Stimulated activated effector memory CD8-positive, alpha-beta T cell treated with anti-CD3 and anti-CD28 coated beads, Interleukin-12 subunit alpha, Interleukin-12 subunit beta, amount 100 ng/mL, for 72 hours (primary cell): ENCODE results near the gene WNK2.
"Not testable (repeated sequence)": the region's sequence is repeated elsewhere in the genome, so short reads cannot be mapped to it uniquely, and the experiment has no call there.

Experiments used
- ATAC-seq: fragments of 150-1000 bp; cut with Tn5 transposase; 2 replicates; pipeline ENCODE4 v1.10.0; 2021
- DNase-seq, 2 donors: peaks; one replicate each; pipeline ENCODE4 v3.0.0; 2021 to 2022; ENCODE audit warnings: low spot score in 2 of 2
- H3K27ac Mint-ChIP-seq: one replicate; pipeline ENCODE4 v1.8.0; 2022; ENCODE audit warnings: mild to moderate bottlenecking, mixed read lengths
- H3K36me3 Mint-ChIP-seq: one replicate; pipeline ENCODE4 v1.8.0; 2022; ENCODE audit warnings: mild to moderate bottlenecking, mixed read lengths
- H3K4me1 Mint-ChIP-seq: one replicate; pipeline ENCODE4 v1.8.0; 2022; ENCODE audit warnings: mixed read lengths
- H3K4me3 Mint-ChIP-seq: one replicate; pipeline ENCODE4 v1.8.0; 2022; ENCODE audit warnings: mild to moderate bottlenecking, mixed read lengths
- H3K9me3 Mint-ChIP-seq: one replicate; pipeline ENCODE4 v1.8.0; 2022; ENCODE audit warnings: mixed read lengths

Gene WNK2

GRCh38 chr9:93183663-93184431 lies at the start of gene WNK2:
Gene WNK2, plus strand, starts transcription at chr9:93184139. Its CDS starts 791 bp downstream, at chr9:93184930.
- H3K4me1 Mint-ChIP-seq, result peaks cover 13% of the 10 kb centered on the region
- H3K4me3 Mint-ChIP-seq, result peak within 1 kb of the TSS; percentile 63
- no peaks in the 10 kb centered on the region for H3K36me3 Mint-ChIP-seq
- ATAC-seq (peak; percentile 66), DNase-seq (peak in 1 of 2 donors; percentile 35)
- H3K27ac Mint-ChIP-seq, result no peak within 1 kb of the TSS
- no peaks in the 10 kb centered on the region for H3K9me3 Mint-ChIP-seq

- ATAC-seq, result no peak
- Mint-ChIP-seq H3K4me1 (peaks cover 67% of the 10 kb centered on the region), H3K9me3 (no peaks in the 10 kb centered on the region), H3K27ac (peak overlapping the region; percentile 94), H3K36me3 (peaks cover 46% of the 10 kb centered on the region), H3K4me3 (peak overlapping the region; percentile 88)
- DNase-seq, result no peak
Measured at GRCh38 chr9:93134740-93135444, 49.0 kb upstream of the WNK2 start.

DNA sequence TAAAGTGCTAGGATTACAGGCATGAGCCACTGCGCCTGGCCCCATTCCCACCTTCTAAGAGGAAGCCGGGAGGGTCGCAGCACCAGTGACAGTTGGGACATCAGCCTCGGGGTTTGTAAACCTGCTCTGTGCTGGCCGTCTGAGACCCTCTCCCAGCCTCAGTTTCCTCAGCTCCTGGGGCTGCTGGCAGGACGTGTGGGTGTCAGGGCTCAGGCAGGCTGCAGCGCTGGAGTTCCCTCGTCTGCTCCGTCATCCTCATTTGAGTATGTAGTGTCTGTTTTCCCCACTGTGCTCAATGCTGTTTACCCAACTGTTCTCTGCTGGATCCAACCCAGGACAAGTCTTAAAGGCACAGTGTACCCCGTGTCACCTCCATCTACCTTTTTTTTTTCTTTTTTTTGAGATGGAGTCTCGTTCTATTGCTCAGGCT lies 47.9 kb upstream of the WNK2 start:
- Mint-ChIP-seq H3K4me3 (no peak overlapping the region), H3K36me3 (peaks cover 35% of the 10 kb centered on the region), H3K9me3 (no peaks in the 10 kb centered on the region), H3K4me1 (peaks cover 57% of the 10 kb centered on the region), H3K27ac (no peak overlapping the region)
- DNase-seq, result no peak
- ATAC-seq, result no peak

- peaks cover 46% of the 10 kb centered on the region for H3K4me1 Mint-ChIP-seq
- H3K36me3 Mint-ChIP-seq, result peaks cover 22% of the 10 kb centered on the region
- H3K9me3 Mint-ChIP-seq, result no peaks in the 10 kb centered on the region
- no peak overlapping the region for H3K4me3 Mint-ChIP-seq
- H3K27ac Mint-ChIP-seq, result peak overlapping the region; percentile 77
- no peak for DNase-seq
- no peak for ATAC-seq
Measured at GRCh38 chr9:93137362-93137761, 46.6 kb upstream of the WNK2 start.

- H3K27ac Mint-ChIP-seq, result peak overlapping the region; percentile 77
- H3K9me3 Mint-ChIP-seq, result no peaks in the 10 kb centered on the region
- no peak overlapping the region for H3K4me3 Mint-ChIP-seq
- H3K36me3 Mint-ChIP-seq, result peaks cover 13% of the 10 kb centered on the region
- peaks cover 44% of the 10 kb centered on the region for H3K4me1 Mint-ChIP-seq
- ATAC-seq (no peak), DNase-seq (no peak)
Measured at GRCh38 chr9:93138171-93138764, 45.7 kb upstream of the WNK2 start.

GRCh38 chr9:93139365-93140182 lies 44.4 kb upstream of the WNK2 start:
- ATAC-seq (no peak), DNase-seq (no peak)
- Mint-ChIP-seq H3K4me1 (peaks cover 53% of the 10 kb centered on the region), H3K27ac (peak overlapping the region; percentile 81), H3K36me3 (peaks cover 9% of the 10 kb centered on the region), H3K9me3 (no peaks in the 10 kb centered on the region), H3K4me3 (no peak overlapping the region)

- no peak overlapping the region for H3K4me3 Mint-ChIP-seq
- peaks cover 8% of the 10 kb centered on the region for H3K36me3 Mint-ChIP-seq
- H3K9me3 Mint-ChIP-seq, result peaks cover 3% of the 10 kb centered on the region
- peak overlapping the region; percentile 81 for H3K27ac Mint-ChIP-seq
- ATAC-seq, result no peak
- no peak for DNase-seq
- peaks cover 51% of the 10 kb centered on the region for H3K4me1 Mint-ChIP-seq
Measured at GRCh38 chr9:93141771-93142483, 42.0 kb upstream of the WNK2 start.

DNA sequence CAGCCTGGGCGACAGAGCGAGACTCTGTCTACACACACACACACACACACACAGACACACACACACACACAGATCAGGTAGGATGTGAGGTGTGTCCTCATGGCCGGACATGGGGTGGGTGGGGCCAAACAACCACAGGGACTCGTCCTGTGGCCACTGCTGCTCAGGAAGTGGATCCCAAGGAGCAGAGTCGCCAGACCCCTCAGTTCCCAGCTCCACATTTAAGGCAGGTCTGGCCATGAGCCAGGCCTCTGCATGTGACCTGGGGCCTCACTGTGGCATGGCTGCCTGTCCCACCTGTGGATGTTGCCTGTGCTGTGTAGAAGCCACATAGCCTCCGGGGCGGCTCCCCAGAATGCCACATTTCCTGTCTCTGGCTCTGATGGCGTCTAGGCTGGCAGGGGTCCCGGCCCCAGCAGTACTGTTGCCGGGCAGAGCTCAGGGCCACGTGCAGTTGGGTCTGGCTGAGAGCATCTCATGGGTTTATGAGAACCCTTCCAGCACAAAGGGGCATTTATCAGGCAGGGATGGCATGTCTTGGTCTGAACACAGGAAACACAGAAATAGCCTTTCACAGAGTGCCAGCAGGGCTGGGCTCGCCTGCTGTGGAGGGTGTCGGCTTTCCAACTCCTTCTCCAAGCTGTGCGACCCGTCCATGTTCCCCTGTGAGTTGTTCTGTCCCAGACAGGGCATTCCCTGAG lies 40.0 kb upstream of the WNK2 start:
- ATAC-seq (peak; percentile 65), DNase-seq (no peak)
- peaks cover 51% of the 10 kb centered on the region for H3K4me1 Mint-ChIP-seq
- peaks cover 6% of the 10 kb centered on the region for H3K9me3 Mint-ChIP-seq
- peaks cover 15% of the 10 kb centered on the region for H3K36me3 Mint-ChIP-seq
- H3K27ac Mint-ChIP-seq, result peak overlapping the region; percentile 94
- H3K4me3 Mint-ChIP-seq, result peak overlapping the region; percentile 38

DNA sequence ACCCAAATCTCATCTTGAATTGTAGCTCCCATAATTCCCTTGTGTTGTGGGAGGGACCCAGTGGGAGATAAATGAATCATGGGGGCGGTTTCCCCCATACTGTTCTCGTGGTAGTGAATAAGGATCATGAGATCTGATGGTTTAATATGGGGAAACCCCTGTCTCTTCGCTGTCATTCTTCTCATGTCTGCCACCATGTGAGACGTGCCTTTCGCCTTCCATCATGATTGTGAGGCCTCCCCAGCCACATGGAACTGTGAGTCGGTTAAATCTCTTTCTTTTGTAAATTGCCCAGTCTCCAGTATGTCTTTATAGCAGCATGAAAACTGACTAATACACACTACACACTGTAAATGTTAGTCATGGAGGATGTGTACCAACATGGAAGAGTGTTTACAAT lies 37.2 kb upstream of the WNK2 start:
- Mint-ChIP-seq H3K27ac (peak overlapping the region; percentile 72), H3K4me3 (peak overlapping the region; percentile 11), H3K4me1 (peaks cover 69% of the 10 kb centered on the region), H3K36me3 (peaks cover 15% of the 10 kb centered on the region)
- not testable (repeated sequence) for H3K9me3 Mint-ChIP-seq, DNase-seq
- peak; percentile 85 for ATAC-seq

DNA sequence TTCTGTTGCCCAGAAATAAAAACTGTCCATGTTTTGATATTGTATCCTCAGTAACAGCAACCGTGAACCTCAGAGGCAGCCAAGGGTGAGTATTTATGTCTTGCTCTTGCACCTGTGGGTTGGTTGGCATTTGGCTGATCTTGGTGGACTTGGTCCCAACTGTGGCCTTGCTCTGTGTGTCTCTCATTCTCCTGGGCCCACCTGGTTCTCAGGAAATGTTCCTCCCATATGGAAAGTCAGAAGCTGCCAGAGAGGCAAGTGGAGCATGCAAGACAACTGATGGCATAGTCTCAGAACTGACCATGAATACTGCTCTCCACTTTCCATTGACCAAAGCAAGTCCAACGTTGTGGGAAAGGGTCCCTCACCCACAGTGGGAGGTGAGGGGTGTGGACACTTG lies 36.3 kb upstream of the WNK2 start:
- Mint-ChIP-seq H3K4me1 (peaks cover 65% of the 10 kb centered on the region), H3K36me3 (peaks cover 15% of the 10 kb centered on the region), H3K27ac (no peak overlapping the region), H3K9me3 (peaks cover 6% of the 10 kb centered on the region), H3K4me3 (no peak overlapping the region)
- ATAC-seq (no peak), DNase-seq (no peak)

DNA sequence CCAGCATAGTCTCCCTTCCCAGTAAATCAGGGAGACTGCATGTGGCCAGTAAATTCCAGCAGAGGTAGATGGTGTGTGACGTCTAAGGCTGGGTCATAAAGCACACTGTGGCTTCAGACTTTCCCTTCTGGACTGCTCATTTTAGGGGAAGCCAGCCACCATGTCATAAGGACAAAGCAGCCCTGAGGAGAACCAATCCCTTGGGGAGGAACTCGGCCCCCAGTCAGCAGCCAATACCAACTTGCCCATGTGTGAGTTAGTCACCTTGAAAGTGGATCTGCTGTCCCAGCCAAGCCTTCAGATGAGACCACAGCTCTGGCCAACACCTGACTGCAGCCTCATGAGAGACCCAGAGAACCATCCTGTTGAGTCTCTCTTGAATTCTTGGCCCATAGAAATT lies 35.2 kb upstream of the WNK2 start:
- peaks cover 56% of the 10 kb centered on the region for H3K4me1 Mint-ChIP-seq
- H3K4me3 Mint-ChIP-seq, result peak overlapping the region; percentile 37
- peak overlapping the region; percentile 29 for H3K27ac Mint-ChIP-seq
- ATAC-seq (peak; percentile 23), DNase-seq (no peak)
- H3K9me3 Mint-ChIP-seq, result peaks cover 6% of the 10 kb centered on the region
- H3K36me3 Mint-ChIP-seq, result peaks cover 15% of the 10 kb centered on the region

DNA sequence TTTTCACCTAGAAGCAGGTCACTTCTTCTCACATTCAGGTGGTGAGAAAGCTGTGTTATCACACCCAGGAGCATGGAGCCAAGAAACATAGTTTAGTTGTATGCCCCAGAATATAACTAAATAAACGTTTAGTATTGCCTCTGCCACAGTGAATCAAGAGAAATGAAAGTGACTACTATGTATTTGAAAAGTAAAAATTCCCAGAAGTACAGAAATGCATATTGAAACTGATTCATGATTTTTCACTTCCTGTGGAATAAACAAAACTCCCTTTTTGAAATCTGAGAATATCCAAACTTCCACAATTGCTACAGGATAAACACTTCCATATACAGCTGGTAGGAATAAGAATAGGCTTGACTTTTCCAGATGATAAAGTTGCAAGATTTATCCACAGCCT lies 34.6 kb upstream of the WNK2 start:
- Mint-ChIP-seq H3K4me3 (peak overlapping the region; percentile 37), H3K36me3 (peaks cover 11% of the 10 kb centered on the region), H3K27ac (peak overlapping the region; percentile 29), H3K9me3 (peaks cover 6% of the 10 kb centered on the region), H3K4me1 (peaks cover 49% of the 10 kb centered on the region)
- ATAC-seq (peak; percentile 41), DNase-seq (no peak)

- H3K4me3 Mint-ChIP-seq, result no peak overlapping the region
- peaks cover 50% of the 10 kb centered on the region for H3K4me1 Mint-ChIP-seq
- DNase-seq (no peak), ATAC-seq (no peak)
- peaks cover 6% of the 10 kb centered on the region for H3K9me3 Mint-ChIP-seq
- H3K27ac Mint-ChIP-seq, result peak overlapping the region; percentile 32
- H3K36me3 Mint-ChIP-seq, result peaks cover 12% of the 10 kb centered on the region
Measured at GRCh38 chr9:93151097-93151784, 32.7 kb upstream of the WNK2 start.
